Measurements from ENCODE around the gene WDFY4.

DNA sequence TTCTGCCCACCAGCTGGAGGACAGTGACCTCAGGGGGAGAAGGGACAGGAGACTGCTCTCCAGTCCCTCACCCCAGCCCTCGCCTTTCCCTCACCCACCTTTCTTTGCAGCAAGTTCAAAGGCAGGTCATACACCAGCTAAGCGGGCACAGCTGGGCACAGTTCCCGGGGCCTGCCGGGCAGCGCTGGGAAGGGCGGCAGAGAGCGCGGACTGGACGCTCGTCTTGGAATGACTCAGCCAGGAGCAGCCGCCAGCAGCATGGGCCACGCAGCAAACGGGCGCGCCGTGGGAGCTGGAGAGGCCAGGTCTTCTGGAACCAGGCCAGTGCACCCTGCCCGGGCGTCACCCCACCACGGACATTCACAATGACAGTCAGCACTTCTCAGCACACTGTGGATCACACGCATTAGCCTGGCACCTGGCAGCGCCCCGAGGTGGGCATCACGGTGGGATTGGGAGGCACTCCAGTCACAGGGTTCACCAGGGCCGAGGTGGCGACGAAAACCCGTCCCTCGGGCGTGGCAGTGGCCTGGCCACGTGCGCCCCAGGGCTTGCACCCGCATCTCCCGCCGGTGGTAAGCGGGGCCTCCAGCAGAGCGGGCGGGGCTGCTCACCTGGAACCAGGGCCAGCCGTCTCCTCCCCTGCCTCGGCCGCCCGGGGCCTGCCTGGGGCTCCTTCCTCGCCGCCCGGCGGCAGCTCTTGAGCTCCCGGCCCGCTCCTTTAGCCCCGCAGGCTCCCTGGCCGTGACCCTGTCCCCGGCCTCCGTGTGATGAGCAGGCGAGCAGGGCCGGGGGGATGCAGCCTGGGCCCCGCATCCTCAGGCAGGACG lies 29.0 kb upstream of the WDFY4 start:
- TF ChIP-seq, protein P1, sequence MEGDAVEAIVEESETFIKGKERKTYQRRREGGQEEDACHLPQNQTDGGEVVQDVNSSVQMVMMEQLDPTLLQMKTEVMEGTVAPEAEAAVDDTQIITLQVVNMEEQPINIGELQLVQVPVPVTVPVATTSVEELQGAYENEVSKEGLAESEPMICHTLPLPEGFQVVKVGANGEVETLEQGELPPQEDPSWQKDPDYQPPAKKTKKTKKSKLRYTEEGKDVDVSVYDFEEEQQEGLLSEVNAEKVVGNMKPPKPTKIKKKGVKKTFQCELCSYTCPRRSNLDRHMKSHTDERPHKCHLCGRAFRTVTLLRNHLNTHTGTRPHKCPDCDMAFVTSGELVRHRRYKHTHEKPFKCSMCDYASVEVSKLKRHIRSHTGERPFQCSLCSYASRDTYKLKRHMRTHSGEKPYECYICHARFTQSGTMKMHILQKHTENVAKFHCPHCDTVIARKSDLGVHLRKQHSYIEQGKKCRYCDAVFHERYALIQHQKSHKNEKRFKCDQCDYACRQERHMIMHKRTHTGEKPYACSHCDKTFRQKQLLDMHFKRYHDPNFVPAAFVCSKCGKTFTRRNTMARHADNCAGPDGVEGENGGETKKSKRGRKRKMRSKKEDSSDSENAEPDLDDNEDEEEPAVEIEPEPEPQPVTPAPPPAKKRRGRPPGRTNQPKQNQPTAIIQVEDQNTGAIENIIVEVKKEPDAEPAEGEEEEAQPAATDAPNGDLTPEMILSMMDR (conservative IDR thresholded peaks at IDR 0.05 in 1 of 2, IDR thresholded peaks at IDR 0.05 in 1 of 2; ENCODE audit: extremely low read depth in 1 of 2, insufficient read depth in 1 of 2, low read depth in 1 of 2, low read length in 2 of 2) = no peak
- no peak for TF ChIP-seq EZH2 (IDR thresholded peaks at IDR 0.05; ENCODE audit: borderline replicate concordance, low read length)

Measured in mammary epithelial cell (primary cell).